NCI-H187 treated with DMSO at 0.1 percent for 48 hours (cell line): ENCODE measurements around the gene ENTREP3.
"Not testable (repeated sequence)": the region's sequence is repeated elsewhere in the genome, so short reads cannot be mapped to it uniquely, and the experiment has no call there.

Source experiments
- DNase-seq: peaks from one replicate; lab custom pipeline; 2025; lab: John Stamatoyannopoulos, UW

ENTREP3 gene

DNA sequence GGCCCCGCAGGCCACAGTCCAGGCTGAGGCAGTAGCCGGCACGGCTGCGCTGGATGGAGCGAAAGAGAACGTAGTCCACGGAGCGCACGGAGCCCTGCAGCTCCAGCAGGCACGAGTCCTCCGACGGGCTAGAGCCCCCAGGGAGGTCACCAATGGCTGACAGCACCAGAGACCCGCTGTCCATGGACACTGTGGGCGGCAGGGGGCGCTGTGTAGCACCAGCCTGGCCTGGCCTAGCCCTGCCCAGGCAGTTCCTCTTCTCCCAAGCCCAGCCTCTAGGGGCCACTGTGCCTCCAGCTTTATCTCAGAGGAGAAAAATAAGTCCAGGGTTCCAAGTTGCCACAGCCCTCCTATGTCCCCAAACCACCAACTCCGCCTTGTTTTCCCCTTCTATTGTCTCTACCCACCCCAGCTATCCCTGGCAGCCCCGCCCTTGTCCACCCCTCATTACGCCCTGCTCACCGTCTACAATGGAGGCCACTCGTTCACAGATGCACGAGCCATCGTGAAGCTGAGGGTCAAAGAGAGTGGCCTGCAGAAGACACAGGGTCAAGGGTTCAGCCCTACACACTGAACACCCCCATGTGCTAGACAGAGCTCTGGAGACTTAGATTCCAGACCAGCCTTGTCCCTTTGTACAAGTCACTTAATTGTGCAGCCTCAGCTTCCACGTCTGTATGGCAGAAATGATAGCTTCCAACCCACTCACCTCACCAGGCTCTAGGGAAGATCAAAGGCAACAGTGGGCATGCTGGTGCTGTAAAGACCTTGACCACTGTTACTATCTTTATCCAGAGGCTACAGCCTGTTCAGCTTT lies 4.4 kb downstream of the ENTREP3 start:
- peak; percentile 95 for DNase-seq

DNA sequence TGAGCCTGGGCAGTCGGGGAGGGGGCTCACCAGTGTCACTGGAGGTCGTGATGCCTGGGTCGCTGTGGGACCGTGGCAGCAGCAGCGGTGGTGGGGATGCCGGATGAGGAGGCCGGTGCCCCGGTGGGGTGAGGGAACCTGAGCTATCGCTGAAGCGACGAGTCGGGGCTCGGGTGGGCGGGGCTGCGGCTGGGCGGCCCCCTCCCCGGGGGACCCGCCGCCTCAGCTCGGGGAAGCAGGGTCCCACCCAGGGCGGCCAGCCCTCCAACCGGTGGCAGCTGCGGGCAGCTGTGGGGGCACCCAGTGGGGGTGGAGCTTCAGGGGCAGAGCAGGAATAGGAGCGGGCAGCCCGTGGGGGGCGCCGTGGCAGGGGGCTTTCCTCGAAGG lies 5.0 kb downstream of the ENTREP3 start:
- no peak for DNase-seq

DNA sequence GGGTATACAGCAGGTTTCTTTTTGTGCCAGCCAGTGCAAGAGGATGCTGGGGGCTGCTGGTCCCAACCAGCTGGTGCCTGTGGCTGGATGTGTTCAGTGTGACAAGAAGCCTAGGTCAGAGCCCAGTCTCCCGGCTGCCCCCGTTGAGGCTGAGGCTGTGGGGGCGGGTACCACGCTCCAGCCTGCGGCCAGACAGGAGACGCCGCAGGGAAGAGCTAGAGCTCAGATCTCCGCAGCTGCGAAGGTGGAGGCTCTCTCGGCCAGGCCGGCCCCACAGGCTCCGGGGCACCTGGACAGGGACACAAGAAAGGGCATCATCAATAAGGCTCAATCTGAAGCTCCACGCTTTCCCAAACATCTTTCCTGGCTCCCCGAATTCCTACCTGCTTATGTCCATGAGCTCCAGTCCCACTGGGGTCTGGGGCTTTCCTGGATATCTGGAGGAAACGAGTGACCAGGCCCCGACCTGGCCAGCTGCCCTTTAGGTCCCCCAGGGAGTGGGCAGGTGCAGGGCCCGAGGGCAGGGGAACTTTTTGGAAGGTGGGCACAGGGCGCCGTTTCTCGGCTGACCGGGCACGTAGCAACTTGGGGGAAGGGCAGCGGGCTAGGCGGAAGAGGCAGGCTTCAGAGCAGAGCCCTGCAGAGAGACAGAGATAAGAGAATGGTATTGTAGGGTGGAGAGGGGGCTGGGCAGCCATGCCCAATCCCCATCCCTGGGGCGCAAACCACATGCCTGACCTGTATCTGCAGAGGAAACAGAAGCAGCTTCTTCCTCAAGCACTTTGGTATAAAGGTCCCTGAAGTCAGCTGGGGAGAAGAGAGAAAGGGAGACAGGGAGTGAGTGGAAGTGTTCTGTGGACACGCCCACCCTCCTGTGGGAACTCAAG lies 7.4 kb downstream of the ENTREP3 start:
- no peak for DNase-seq

GRCh38 chr1:155246796-155247195 lies 8.5 kb downstream of the ENTREP3 start:
- DNase-seq, result not testable (repeated sequence)

- DNase-seq, result no peak
Observed at GRCh38 chr1:155245163-155245524, 10.1 kb downstream of the ENTREP3 start.

- DNase-seq, result peak; percentile 98
Observed at GRCh38 chr1:155244368-155245162, 10.7 kb downstream of the ENTREP3 start.

DNA sequence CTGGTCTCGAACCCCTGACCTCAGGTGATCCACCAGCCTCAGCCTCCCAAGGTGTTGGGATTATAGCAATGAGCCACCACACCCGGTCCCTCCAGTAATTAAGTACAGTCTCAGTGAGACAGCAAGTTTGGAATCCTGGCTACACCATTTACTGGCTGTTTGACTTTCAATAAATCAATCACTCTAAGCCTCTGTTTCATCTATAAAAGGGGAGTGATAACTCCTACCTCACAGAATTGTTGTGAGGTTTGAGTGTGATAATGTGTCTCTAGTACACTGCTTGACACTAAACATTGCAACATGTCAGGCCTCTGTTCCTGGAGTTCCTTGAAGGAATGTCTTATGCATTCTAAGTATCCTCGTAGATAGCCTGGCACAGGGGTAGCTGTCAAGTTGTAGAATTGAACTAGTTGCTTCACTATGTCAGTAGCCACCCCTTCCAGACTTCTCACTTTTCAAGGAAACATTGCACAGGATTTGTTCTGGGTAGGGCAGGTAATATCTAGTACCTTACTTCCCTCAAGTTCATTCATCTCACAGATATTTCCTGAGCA lies 12.4 kb downstream of the ENTREP3 start:
- DNase-seq, result no peak

DNA sequence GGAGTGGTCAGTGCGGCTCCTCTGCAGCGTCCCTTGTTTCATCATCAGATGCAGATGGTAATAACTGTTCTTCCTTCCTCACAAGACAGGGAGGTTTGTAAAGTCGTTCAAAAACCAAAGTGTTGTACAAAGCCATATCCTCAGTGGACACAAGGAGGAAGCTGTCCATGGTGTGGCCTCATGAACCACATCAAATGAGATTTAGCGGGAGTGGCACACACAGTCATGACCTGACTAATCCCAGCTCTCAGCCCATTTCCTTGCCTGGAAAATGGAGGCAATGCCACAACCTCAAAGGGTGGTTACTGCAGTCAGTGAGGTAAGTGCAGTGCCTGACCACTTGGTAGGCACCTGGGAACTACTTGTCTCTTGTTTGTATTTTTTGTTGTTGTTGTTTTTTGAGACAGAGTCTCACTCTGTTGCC lies 13.4 kb downstream of the ENTREP3 start:
- DNase-seq, result no peak

GRCh38 chr1:155241069-155241679 lies 14.1 kb downstream of the ENTREP3 start:
- DNase-seq, result peak; percentile 72

GRCh38 chr1:155236451-155236850 lies 18.8 kb downstream of the ENTREP3 start:
- DNase-seq, result no peak

DNA sequence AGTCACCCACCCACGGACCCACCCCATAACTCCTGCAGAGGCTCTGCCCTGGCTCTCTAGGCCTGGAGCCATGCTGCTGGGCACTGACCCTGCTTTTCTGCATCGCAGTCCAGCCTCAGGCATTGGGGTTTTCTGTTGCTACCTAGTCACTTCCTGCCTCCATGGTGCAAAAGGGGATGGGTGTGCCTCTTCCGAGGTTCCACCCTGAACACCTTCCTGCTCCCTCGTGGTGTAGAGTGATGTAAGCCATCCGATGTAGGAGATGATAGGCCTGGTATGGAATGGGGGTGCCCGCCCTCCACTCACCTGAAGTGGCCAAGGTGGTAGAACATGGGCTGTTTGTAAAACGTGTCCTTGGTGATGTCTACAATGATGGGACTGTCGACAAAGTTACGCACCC lies 19.9 kb downstream of the ENTREP3 start:
- not testable (repeated sequence) for DNase-seq

DNA sequence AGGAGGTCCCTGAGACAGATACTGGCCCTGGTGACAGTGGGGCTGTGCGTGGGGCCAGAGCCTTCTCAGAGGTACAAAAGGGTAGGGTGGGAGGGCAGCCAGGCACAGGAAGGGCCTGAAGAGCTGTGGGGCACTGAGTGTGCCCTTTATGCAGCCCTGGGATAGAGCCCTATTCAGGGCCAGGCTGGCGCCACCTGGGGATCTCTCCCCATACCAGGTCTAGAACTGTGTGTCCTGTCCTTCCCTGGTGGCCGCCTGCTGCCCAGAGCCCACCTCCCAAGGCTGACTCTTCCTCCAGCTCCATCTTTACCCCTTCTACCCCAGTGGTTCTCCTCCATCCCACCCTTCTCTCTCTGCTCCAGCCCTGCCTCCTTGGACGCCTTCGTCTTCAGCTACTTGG lies 21.8 kb downstream of the ENTREP3 start:
- not testable (repeated sequence) for DNase-seq

GRCh38 chr1:155232001-155232978 lies 23.0 kb downstream of the ENTREP3 start:
- not testable (repeated sequence) for DNase-seq

GRCh38 chr1:155231302-155231701 lies 24.0 kb downstream of the ENTREP3 start:
- DNase-seq, result not testable (repeated sequence)

- no peak for DNase-seq
Observed at GRCh38 chr1:155228096-155228427, 27.2 kb downstream of the ENTREP3 start.

DNA sequence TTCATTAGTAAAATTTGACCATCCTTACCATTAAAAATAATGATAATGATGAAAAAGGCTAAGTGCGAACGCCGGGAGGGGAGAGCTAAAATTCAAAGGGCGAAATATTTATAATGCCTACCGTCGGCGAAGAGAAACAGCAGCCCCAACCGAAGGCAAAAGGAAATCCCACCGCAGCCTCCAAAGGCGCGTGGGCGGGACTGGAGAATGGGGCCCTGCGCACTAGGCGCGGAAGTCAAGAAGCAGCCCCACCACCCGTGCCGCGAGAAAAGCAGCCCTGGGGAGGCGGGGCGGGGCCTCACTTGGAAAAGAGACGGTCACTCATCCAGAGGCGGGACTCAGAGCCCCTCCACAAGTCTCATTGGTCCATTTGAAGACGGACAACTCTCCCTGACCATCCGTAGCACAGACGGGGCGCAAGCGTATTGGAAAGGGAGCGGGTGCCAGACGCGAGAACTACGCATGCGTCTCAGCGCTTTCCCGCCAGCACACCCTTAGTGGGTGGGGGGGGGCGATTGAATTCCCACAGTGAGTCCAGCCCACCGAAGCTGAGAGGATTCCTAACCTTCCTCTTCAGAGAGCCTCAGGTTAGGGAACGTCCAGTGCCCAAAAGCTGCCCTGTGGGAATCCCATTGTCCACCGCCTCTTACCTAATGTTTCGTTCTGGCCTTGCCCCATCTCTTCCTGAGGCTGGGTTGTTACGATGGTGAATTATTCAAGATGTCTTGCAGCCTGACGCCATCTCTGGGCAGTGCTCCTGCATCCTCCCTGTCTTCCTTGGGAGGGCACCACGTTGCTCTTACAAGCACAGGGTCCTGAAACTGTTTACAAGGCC lies 27.8 kb downstream of the ENTREP3 start:
- DNase-seq, result peak; percentile 100

- no peak for DNase-seq
Observed at GRCh38 chr1:155226910-155227260, 28.4 kb downstream of the ENTREP3 start.

GRCh38 chr1:155226188-155226909 lies 28.9 kb downstream of the ENTREP3 start:
- DNase-seq, result peak; percentile 86

- not testable (repeated sequence) for DNase-seq
Observed at GRCh38 chr1:155225404-155225759, 29.9 kb downstream of the ENTREP3 start.
